Measurements from ENCODE around the gene COL9A1. TPM values are rescaled to one million over a fixed set of nuclear protein-coding genes. Genes with fewer than 3 reads are reported as not detected.
"Not testable (repeated sequence)": the region's sequence is repeated elsewhere in the genome, so short reads cannot be mapped to it uniquely, and the experiment has no call there.

Gene COL9A1
- total RNA-seq, 2 donors from 2014 or later: 5.8 to 10.0 TPM

DNA sequence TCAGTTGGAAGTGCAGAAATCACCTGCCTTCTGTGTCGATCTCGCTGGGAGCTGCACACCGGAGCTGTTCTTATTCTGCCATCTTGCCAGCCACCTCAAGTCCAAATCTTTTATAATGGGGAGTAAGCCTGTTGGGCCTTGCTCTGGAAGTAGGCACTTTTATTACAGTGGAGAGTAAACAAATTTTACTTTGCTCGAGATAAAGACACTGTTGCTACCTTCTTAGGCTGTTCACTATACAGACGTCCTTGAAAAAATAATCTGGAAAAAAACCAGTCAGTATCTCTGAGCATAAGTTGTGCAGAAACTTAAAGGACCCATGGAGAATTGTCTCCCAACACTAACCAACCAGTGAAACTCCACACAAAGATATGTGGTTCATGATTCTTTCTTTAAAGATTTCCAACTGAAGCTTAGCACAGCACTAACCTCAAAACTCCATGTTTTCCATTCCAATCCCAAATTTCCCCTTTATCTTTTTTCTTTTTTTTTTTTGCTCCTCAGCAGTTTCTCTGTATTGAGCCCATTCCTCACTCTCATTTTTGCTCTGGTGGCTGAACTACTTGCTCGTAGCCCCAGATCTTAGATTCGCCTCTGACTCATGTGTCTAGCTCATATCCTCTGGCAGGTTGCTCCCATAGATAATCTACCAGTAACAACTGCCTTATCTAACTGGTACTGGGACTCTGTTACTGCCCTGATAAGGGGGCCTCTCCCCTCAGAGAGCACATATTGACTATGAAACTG is 34.3 kb upstream of the COL9A1 start:
- peaks cover 15% of the 10 kb centered on the region for H3K9me3 Mint-ChIP-seq
- WGBS, 2 experiments (ENCODE audit: insufficient coverage in 1 of 2, insufficient read length in 1 of 2): 83 to 92% methylated on average over 4 to 7 of the region's 7 CpGs
- no peak overlapping the region for H3K4me3 Mint-ChIP-seq
- H3K4me1 ChIP-seq (ENCODE audit: control insufficient read depth, insufficient read depth, low read length): no peaks in the 10 kb centered on the region
- no peak for DNase-seq
- H3K36me3 Mint-ChIP-seq (ENCODE audit: low read depth): no peaks in the 10 kb centered on the region
- no peaks in the 10 kb centered on the region for H3K27me3 ChIP-seq (ENCODE audit: control insufficient read depth, insufficient read depth, low read length, poor library complexity, severe bottlenecking)
- H3K36me3 ChIP-seq (ENCODE audit: control insufficient read depth, insufficient read depth, low read length): no peaks in the 10 kb centered on the region
- no peak overlapping the region for H3K9ac ChIP-seq (ENCODE audit: extremely low read depth, low read length, poor library complexity, severe bottlenecking)
- H3K27me3 Mint-ChIP-seq (ENCODE audit: insufficient read depth): peaks cover 13% of the 10 kb centered on the region
- H3K4me1 Mint-ChIP-seq: peaks cover 1% of the 10 kb centered on the region
- no peak overlapping the region for H3K4me3 ChIP-seq (ENCODE audit: low read length)
- no peak overlapping the region for H3K27ac ChIP-seq (ENCODE audit: low read depth, low read length)
- H3K9me3 ChIP-seq (ENCODE audit: control insufficient read depth, low read length): peaks cover 14% of the 10 kb centered on the region
- H3K27ac Mint-ChIP-seq: no peak overlapping the region
- TF ChIP-seq, protein P1, sequence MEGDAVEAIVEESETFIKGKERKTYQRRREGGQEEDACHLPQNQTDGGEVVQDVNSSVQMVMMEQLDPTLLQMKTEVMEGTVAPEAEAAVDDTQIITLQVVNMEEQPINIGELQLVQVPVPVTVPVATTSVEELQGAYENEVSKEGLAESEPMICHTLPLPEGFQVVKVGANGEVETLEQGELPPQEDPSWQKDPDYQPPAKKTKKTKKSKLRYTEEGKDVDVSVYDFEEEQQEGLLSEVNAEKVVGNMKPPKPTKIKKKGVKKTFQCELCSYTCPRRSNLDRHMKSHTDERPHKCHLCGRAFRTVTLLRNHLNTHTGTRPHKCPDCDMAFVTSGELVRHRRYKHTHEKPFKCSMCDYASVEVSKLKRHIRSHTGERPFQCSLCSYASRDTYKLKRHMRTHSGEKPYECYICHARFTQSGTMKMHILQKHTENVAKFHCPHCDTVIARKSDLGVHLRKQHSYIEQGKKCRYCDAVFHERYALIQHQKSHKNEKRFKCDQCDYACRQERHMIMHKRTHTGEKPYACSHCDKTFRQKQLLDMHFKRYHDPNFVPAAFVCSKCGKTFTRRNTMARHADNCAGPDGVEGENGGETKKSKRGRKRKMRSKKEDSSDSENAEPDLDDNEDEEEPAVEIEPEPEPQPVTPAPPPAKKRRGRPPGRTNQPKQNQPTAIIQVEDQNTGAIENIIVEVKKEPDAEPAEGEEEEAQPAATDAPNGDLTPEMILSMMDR (conservative IDR thresholded peaks at IDR 0.05): no peak

DNA sequence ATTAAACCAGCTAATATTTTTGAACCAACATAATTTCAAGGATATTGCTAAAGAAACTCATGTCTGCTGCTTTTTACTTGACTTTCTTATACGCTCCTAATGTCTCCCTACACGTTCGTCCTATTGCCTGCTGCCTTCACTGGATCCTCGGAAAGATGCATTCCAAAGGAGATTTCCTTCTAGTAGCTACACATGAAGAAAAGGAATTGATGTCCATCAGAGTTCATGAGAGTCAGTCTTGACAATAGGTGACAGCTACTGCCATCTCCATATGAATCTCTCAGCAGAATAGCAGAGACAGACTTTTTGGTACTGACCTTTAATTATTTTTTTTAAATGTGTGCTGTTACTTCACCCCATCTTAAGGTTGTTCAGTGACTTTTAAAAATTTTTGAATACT is 24.2 kb upstream of the COL9A1 start:
- Histone ChIP-seq H3K4me1 (ENCODE audit: control insufficient read depth, insufficient read depth, low read length) (no peaks in the 10 kb centered on the region), H3K27me3 (ENCODE audit: control insufficient read depth, insufficient read depth, low read length, poor library complexity, severe bottlenecking) (no peaks in the 10 kb centered on the region), H3K9ac (ENCODE audit: extremely low read depth, low read length, poor library complexity, severe bottlenecking) (no peak overlapping the region), H3K27ac (ENCODE audit: low read depth, low read length) (no peak overlapping the region), H3K4me3 (ENCODE audit: low read length) (no peak overlapping the region), H3K36me3 (ENCODE audit: control insufficient read depth, insufficient read depth, low read length) (no peaks in the 10 kb centered on the region), H3K9me3 (ENCODE audit: control insufficient read depth, low read length) (no peaks in the 10 kb centered on the region)
- H3K9me3 Mint-ChIP-seq: peaks cover 9% of the 10 kb centered on the region
- TF ChIP-seq, protein P1 (conservative IDR thresholded peaks at IDR 0.05): no peak
- H3K4me3 Mint-ChIP-seq: no peak overlapping the region
- no peaks in the 10 kb centered on the region for H3K27me3 Mint-ChIP-seq (ENCODE audit: insufficient read depth)
- no peak overlapping the region for H3K27ac Mint-ChIP-seq
- WGBS, 2 experiments (ENCODE audit: insufficient coverage in 1 of 2, insufficient read length in 1 of 2): 57 to 76% methylated on average over 4 of the region's 4 CpGs
- no peaks in the 10 kb centered on the region for H3K4me1 Mint-ChIP-seq
- DNase-seq: no peak
- no peaks in the 10 kb centered on the region for H3K36me3 Mint-ChIP-seq (ENCODE audit: low read depth)

DNA sequence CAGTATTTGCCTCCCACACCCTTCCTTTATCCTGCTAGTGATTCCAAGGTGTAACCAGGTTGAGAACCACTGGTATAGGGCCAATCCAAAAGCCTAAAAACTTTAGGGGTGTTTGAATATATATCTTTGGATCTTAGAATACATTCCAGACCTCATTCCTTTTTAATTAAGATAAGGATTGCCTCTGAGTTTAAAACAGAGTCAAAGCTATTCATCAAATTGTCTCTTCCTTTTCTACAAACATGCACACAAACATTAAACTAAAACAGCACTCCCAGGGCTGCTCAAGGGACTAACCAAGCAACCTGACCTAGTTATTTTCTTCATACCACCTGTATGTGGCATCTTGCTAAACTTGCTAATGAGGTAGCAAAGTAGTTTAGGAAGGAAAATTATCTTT is 22.1 kb upstream of the COL9A1 start:
- no peaks in the 10 kb centered on the region for H3K36me3 Mint-ChIP-seq (ENCODE audit: low read depth)
- no peaks in the 10 kb centered on the region for H3K9me3 ChIP-seq (ENCODE audit: control insufficient read depth, low read length)
- H3K27ac ChIP-seq (ENCODE audit: low read depth, low read length): no peak overlapping the region
- H3K27me3 ChIP-seq (ENCODE audit: control insufficient read depth, insufficient read depth, low read length, poor library complexity, severe bottlenecking): no peaks in the 10 kb centered on the region
- no peaks in the 10 kb centered on the region for H3K36me3 ChIP-seq (ENCODE audit: control insufficient read depth, insufficient read depth, low read length)
- TF ChIP-seq, protein P1 (conservative IDR thresholded peaks at IDR 0.05): no peak
- no peak overlapping the region for H3K9ac ChIP-seq (ENCODE audit: extremely low read depth, low read length, poor library complexity, severe bottlenecking)
- H3K4me3 ChIP-seq (ENCODE audit: low read length): no peak overlapping the region
- no peak for DNase-seq
- no peaks in the 10 kb centered on the region for H3K27me3 Mint-ChIP-seq (ENCODE audit: insufficient read depth)
- H3K9me3 Mint-ChIP-seq: peaks cover 3% of the 10 kb centered on the region
- H3K4me3 Mint-ChIP-seq: no peak overlapping the region
- no peak overlapping the region for H3K27ac Mint-ChIP-seq
- no peaks in the 10 kb centered on the region for H3K4me1 Mint-ChIP-seq
- H3K4me1 ChIP-seq (ENCODE audit: control insufficient read depth, insufficient read depth, low read length): no peaks in the 10 kb centered on the region

DNA sequence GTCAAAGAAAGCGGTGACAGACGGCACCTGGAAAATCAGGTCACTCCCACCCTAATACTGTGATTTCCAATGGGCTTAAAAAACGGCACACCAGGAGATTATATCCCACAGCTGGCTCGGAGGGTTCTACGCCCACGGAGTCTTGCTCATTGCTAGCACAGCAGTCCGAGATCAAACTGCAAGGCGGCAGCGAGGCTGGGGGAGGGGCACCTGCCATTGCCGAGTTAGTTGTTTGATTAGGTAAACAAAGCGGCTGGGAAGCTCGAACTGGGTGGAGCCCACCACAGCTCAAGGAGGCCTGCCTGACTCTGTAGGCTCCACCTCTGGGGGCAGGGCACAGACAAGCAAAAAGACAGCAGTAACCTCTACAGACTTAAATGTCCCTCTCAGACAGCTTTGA is 14.9 kb upstream of the COL9A1 start:
- not testable (repeated sequence) for H3K27me3 Mint-ChIP-seq (ENCODE audit: insufficient read depth); H3K27ac Mint-ChIP-seq; H3K9me3 ChIP-seq (ENCODE audit: control insufficient read depth, low read length); DNase-seq; H3K27me3 ChIP-seq (ENCODE audit: control insufficient read depth, insufficient read depth, low read length, poor library complexity, severe bottlenecking); H3K4me1 ChIP-seq (ENCODE audit: control insufficient read depth, insufficient read depth, low read length); H3K27ac ChIP-seq (ENCODE audit: low read depth, low read length); H3K4me3 ChIP-seq (ENCODE audit: low read length); H3K36me3 Mint-ChIP-seq (ENCODE audit: low read depth); H3K4me3 Mint-ChIP-seq; H3K36me3 ChIP-seq (ENCODE audit: control insufficient read depth, insufficient read depth, low read length); H3K9ac ChIP-seq (ENCODE audit: extremely low read depth, low read length, poor library complexity, severe bottlenecking); H3K4me1 Mint-ChIP-seq
- 94 to 100% methylated on average over 4 to 12 of the region's 12 CpGs for WGBS, 2 experiments (ENCODE audit: insufficient coverage in 1 of 2, insufficient read length in 1 of 2)
- peaks cover 22% of the 10 kb centered on the region for H3K9me3 Mint-ChIP-seq

All from endodermal cell (in vitro differentiated cells).